HFFc6 (cell line): Measurements from ENCODE around the gene BBS5. TPM values are rescaled to one million over a fixed set of nuclear protein-coding genes. Genes with fewer than 3 reads are reported as not detected.

ENCODE experiments used
- DNase-seq: peaks from one replicate; pipeline ENCODE4 v3.0.0-alpha.2; 2018
- H3K27ac Mint-ChIP-seq: 2 replicates; pipeline ENCODE4 v1.8.0; 2020; ENCODE audit warnings: mild to moderate bottlenecking, mixed read lengths
- H3K27me3 Mint-ChIP-seq: 2 replicates; pipeline ENCODE4 v1.8.0; 2021; ENCODE audit warnings: mild to moderate bottlenecking, moderate library complexity, mixed read lengths; ENCODE audit not compliant: insufficient read depth
- H3K36me3 Mint-ChIP-seq: 2 replicates; pipeline ENCODE4 v1.8.0; 2021; ENCODE audit warnings: low read depth, mixed read lengths
- H3K4me1 Mint-ChIP-seq: 2 replicates; pipeline ENCODE4 v1.8.0; 2020; ENCODE audit warnings: low read depth, mixed read lengths
- H3K4me3 Mint-ChIP-seq: 2 replicates; pipeline ENCODE4 v1.8.0; 2020; ENCODE audit warnings: mild to moderate bottlenecking, moderate library complexity, mixed read lengths
- H3K9me3 Mint-ChIP-seq: 2 replicates; pipeline ENCODE4 v1.8.0; 2020; ENCODE audit warnings: mild to moderate bottlenecking, mixed read lengths
- total RNA-seq, 6 experiments: library from RNA; stranded (reverse); fragmentation: NEBNext Ultra II Directional; extraction: Animal tissue kit (Norgen Biotek cat#: 25700); gene quantifications; 2 replicates in 1 of 6; 3 replicates in 5 of 6; pipeline ENCODE4 v1.2.3, GENCODE V29; 2021
- TF ChIP-seq, protein P1 (sequence below): fragments of 200-600 bp; sonication (generic); IDR thresholded peaks from 2 replicates; pipeline ENCODE4 v1.5.0; 2021; ENCODE audit warnings: antibody characterized with exemption, mild to moderate bottlenecking

BBS5 gene
- total RNA-seq, 6 experiments from 2014 or later: 4.8 to 7.0 (median 6.0) TPM

GRCh38 chr2:169490834-169491233 lies 11.5 kb downstream of the BBS5 start:
- Mint-ChIP-seq H3K36me3 (no peaks in the 10 kb centered on the region; the same call in 1 of the 2 replicates), H3K4me3 (no peak overlapping the region), H3K9me3 (no peaks in the 10 kb centered on the region), H3K27ac (no peak overlapping the region), H3K4me1 (no peaks in the 10 kb centered on the region), H3K27me3 (no peaks in the 10 kb centered on the region)
- DNase-seq: no peak
- TF ChIP-seq, protein P1, sequence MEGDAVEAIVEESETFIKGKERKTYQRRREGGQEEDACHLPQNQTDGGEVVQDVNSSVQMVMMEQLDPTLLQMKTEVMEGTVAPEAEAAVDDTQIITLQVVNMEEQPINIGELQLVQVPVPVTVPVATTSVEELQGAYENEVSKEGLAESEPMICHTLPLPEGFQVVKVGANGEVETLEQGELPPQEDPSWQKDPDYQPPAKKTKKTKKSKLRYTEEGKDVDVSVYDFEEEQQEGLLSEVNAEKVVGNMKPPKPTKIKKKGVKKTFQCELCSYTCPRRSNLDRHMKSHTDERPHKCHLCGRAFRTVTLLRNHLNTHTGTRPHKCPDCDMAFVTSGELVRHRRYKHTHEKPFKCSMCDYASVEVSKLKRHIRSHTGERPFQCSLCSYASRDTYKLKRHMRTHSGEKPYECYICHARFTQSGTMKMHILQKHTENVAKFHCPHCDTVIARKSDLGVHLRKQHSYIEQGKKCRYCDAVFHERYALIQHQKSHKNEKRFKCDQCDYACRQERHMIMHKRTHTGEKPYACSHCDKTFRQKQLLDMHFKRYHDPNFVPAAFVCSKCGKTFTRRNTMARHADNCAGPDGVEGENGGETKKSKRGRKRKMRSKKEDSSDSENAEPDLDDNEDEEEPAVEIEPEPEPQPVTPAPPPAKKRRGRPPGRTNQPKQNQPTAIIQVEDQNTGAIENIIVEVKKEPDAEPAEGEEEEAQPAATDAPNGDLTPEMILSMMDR: no peak

GRCh38 chr2:169491378-169491777 lies 12.1 kb downstream of the BBS5 start:
- H3K27ac Mint-ChIP-seq: no peak overlapping the region
- H3K9me3 Mint-ChIP-seq: no peaks in the 10 kb centered on the region
- no peaks in the 10 kb centered on the region; the same call in 1 of the 2 replicates for H3K36me3 Mint-ChIP-seq
- no peaks in the 10 kb centered on the region for H3K27me3 Mint-ChIP-seq
- DNase-seq: no peak
- no peaks in the 10 kb centered on the region for H3K4me1 Mint-ChIP-seq
- TF ChIP-seq, protein P1: no peak
- no peak overlapping the region for H3K4me3 Mint-ChIP-seq

GRCh38 chr2:169493360-169493759 lies 14.1 kb downstream of the BBS5 start:
- Mint-ChIP-seq H3K27me3 (no peaks in the 10 kb centered on the region), H3K36me3 (no peaks in the 10 kb centered on the region; the same call in 1 of the 2 replicates), H3K4me1 (no peaks in the 10 kb centered on the region), H3K4me3 (no peak overlapping the region), H3K9me3 (no peaks in the 10 kb centered on the region), H3K27ac (no peak overlapping the region)
- no peak for DNase-seq
- TF ChIP-seq, protein P1: no peak

DNA sequence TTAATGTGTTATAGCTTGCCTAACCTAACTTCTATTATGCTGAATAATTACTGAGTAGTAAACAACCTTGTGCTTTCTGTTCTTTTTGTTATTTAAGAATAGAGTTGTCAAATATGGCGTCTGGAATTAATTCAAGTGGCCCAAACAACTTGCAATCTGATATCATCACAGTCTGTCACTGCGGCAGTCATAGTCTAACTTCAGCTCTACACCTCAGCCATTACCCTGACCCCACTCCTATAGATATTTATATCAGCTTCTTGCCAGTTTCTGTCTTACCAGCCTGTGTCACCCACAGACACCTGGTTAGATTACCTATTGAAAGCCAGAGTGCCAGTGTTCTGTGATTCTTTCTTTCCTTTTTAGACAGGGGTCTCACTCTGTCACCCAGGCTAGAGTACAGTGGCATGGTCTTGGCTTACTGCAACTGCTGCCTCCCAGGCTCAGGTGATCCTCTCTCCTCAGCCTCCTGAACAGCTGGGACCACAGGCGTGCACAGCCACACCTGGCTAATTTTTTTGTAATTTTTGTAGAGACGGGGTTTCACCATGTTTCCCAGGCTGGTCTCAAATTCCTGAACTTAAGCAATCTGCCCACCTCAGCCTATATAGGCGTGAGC lies 16.1 kb downstream of the BBS5 start:
- TF ChIP-seq, protein P1: no peak
- Mint-ChIP-seq H3K27ac (no peak overlapping the region), H3K4me1 (no peaks in the 10 kb centered on the region), H3K4me3 (no peak overlapping the region), H3K9me3 (no peaks in the 10 kb centered on the region), H3K36me3 (no peaks in the 10 kb centered on the region; the same call in 1 of the 2 replicates), H3K27me3 (no peaks in the 10 kb centered on the region)
- DNase-seq: no peak

DNA sequence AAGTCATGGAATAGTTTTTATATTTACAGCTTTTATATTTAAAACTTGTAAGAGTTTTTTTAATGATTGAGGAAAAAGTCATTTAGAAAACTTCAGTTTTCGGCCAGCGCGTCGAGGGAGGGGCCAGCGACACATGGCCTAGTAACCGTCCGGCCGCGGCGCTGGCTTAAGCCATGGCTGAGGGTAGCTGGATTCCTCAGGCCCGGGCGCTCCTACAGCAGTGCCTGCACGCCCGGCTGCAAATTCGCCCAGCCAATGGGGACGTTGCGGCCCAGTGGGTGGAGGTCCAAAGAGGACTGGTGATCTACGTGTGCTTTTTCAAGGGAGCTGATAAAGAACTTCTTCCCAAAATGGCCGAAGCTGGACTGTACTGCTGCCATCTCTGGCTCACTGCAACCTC lies 25.4 kb downstream of the BBS5 start:
- DNase-seq: no peak
- Mint-ChIP-seq H3K27me3 (no peaks in the 10 kb centered on the region), H3K4me3 (no peak overlapping the region), H3K9me3 (no peaks in the 10 kb centered on the region), H3K36me3 (peaks cover 10% of the 10 kb centered on the region; the same call in 1 of the 2 replicates), H3K4me1 (peaks cover 22% of the 10 kb centered on the region), H3K27ac (no peak overlapping the region)
- TF ChIP-seq, protein P1: no peak
